H1 (cell line): ENCODE results near the gene SEMA5B. TPM values are rescaled to one million over a fixed set of nuclear protein-coding genes. Genes with fewer than 3 reads are reported as not detected.
A peak's percentile ranks its signal among the peaks of the same experiment; 100 is the strongest.

Experiments
- CTCF ChIA-PET: fragments of 300-600 bp; sonication (Branson Sonifier 250); formaldehyde crosslinking; loops from one replicate; lab custom pipeline; 2021; ENCODE audit not compliant: partially characterized antibody; lab: Charles Lee
- POLR2A ChIA-PET: fragments of 300-600 bp; sonication (Branson Sonifier 250); formaldehyde crosslinking; loops from one replicate; lab custom pipeline; 2021; ENCODE audit warnings: inconsistent platforms; ENCODE audit not compliant: partially characterized antibody; lab: Charles Lee
- DNase-seq, 2 experiments: peaks; one replicate each; pipeline versions ENCODE4 v3.0.0 to v3.0.0-alpha.2; 2010 to 2022; ENCODE audit warnings: low spot score in 2 of 2, low read depth in 1 of 2, mixed read lengths in 1 of 2
- FAIRE-seq: peaks from 2 replicates; lab custom pipeline; 2011; peaks lifted over from hg19 to GRCh38; lab: Jason Lieb, UNC
- H2AFZ ChIP-seq: 2 replicates; pipeline ENCODE4 v1.8.1; 2012; ENCODE audit warnings: low read length, inconsistent platforms
- H2AK5ac ChIP-seq: 2 replicates; pipeline ENCODE4 v1.6.1; 2013; ENCODE audit warnings: low read depth, low read length
- H2BK120ac ChIP-seq: replicated peaks from 2 replicates; pipeline ENCODE3; 2013; ENCODE audit warnings: low read depth, low read length, inconsistent platforms
- H2BK12ac ChIP-seq: 2 replicates; pipeline ENCODE4 v1.6.1; 2013; ENCODE audit warnings: low read depth, low read length
- H2BK15ac ChIP-seq: 2 replicates; pipeline ENCODE4 v1.6.1; 2013; ENCODE audit warnings: low read length
- H2BK20ac ChIP-seq: 2 replicates; pipeline ENCODE4 v1.6.1; 2013; ENCODE audit warnings: low read length
- H2BK5ac ChIP-seq: 2 replicates; pipeline ENCODE4 v1.6.1; 2013; ENCODE audit warnings: low read depth, low read length
- H3K14ac ChIP-seq: 2 replicates; pipeline ENCODE4 v1.6.1; 2013; ENCODE audit warnings: inconsistent platforms; ENCODE audit not compliant: insufficient read length
- H3K18ac ChIP-seq: 2 replicates; pipeline ENCODE4 v1.6.1; 2013; ENCODE audit warnings: low read length; ENCODE audit errors: extremely low read depth
- H3K23ac ChIP-seq: 2 replicates; pipeline ENCODE4 v1.6.1; 2013; ENCODE audit warnings: inconsistent platforms; ENCODE audit not compliant: insufficient read length
- H3K23me2 ChIP-seq: 2 replicates; pipeline ENCODE4 v1.6.1; 2013; ENCODE audit warnings: low read depth, low read length
- H3K27ac ChIP-seq: 2 replicates; pipeline ENCODE4 v1.6.1; 2011; ENCODE audit warnings: low read depth, low read length, inconsistent platforms
- H3K27me3 ChIP-seq, 4 experiments: replicated peaks in 1 of 4; 1 replicate in 1 of 4; 2 replicates in 3 of 4; pipeline versions ENCODE4 v1.6.1 to v1.8.1; 2011 to 2013; ENCODE audit warnings: low read length in 3 of 4, mild to moderate bottlenecking in 3 of 4, inconsistent platforms in 2 of 4, mixed read lengths in 2 of 4, moderate library complexity in 1 of 4; ENCODE audit not compliant: control insufficient read depth in 3 of 4, insufficient read depth in 3 of 4; ENCODE audit errors: extremely low read depth in 1 of 4
- H3K36me3 ChIP-seq, 4 experiments: 2 replicates each; pipeline versions ENCODE4 v1.6.1 to v1.8.1; 2011 to 2013; ENCODE audit warnings: mild to moderate bottlenecking in 4 of 4, low read length in 3 of 4, moderate library complexity in 2 of 4, control low read depth in 1 of 4, inconsistent platforms in 1 of 4; ENCODE audit not compliant: insufficient read depth in 4 of 4, control insufficient read depth in 2 of 4
- H3K4ac ChIP-seq: replicated peaks from 2 replicates; pipeline ENCODE3; 2013; ENCODE audit warnings: low read length, low read depth, mixed read lengths, inconsistent platforms; ENCODE audit not compliant: insufficient read length
- H3K4me1 ChIP-seq, 4 experiments: replicated peaks in 1 of 4; 1 replicate in 1 of 4; 2 replicates in 3 of 4; pipeline versions ENCODE4 v1.6.1 to v1.8.1; 2011 to 2013; ENCODE audit warnings: low read length in 3 of 4, inconsistent platforms in 2 of 4, mixed read lengths in 1 of 4; ENCODE audit not compliant: insufficient read depth in 4 of 4, control insufficient read depth in 3 of 4
- H3K4me2 ChIP-seq, 2 experiments: 2 replicates each; pipeline versions ENCODE4 v1.6.1 to v1.8.1; 2011 to 2013; ENCODE audit warnings: low read depth in 2 of 2, low read length in 2 of 2, control low read depth in 1 of 2, inconsistent platforms in 1 of 2, mild to moderate bottlenecking in 1 of 2; ENCODE audit not compliant: insufficient read depth in 1 of 2
- H3K4me3 ChIP-seq, 4 experiments: fragments of 200-600, 300-600 bp in 1 of 4; sonication (generic), shearing (Covaris generic), sonication (Bioruptor Twin) in 1 of 4; 2 replicates each; pipeline versions ENCODE4 v1.5.1 to v1.8.1; 2011 to 2016; ENCODE audit warnings: low read length in 4 of 4, low read depth in 3 of 4, control low read depth in 2 of 4, inconsistent platforms in 2 of 4, mild to moderate bottlenecking in 2 of 4, mixed read lengths in 1 of 4, moderate library complexity in 1 of 4; ENCODE audit not compliant: insufficient read depth in 2 of 4; ENCODE audit errors: extremely low read depth in 1 of 4
- H3K56ac ChIP-seq: replicated peaks from 2 replicates; pipeline ENCODE3; 2013; ENCODE audit warnings: low read depth, mild to moderate bottlenecking, mixed read lengths, low read length, inconsistent platforms; ENCODE audit not compliant: insufficient read length
- H3K79me1 ChIP-seq: 2 replicates; pipeline ENCODE4 v1.6.1; 2013; ENCODE audit warnings: low read depth, low read length, control low read depth
- H3K79me2 ChIP-seq, 2 experiments: 2 replicates each; pipeline versions ENCODE4 v1.6.1 to v1.8.1; 2012 to 2013; ENCODE audit warnings: low read length in 2 of 2, mild to moderate bottlenecking in 2 of 2, inconsistent platforms in 1 of 2; ENCODE audit not compliant: insufficient read depth in 2 of 2, control insufficient read depth in 1 of 2
- H3K9ac ChIP-seq, 4 experiments: replicated peaks in 1 of 4; 1 replicate in 1 of 4; 2 replicates in 3 of 4; pipeline versions ENCODE4 v1.6.1 to v1.8.1; 2011 to 2013; ENCODE audit warnings: low read depth in 3 of 4, low read length in 3 of 4, control low read depth in 2 of 4, mild to moderate bottlenecking in 2 of 4, moderate library complexity in 2 of 4, inconsistent platforms in 1 of 4; ENCODE audit errors: extremely low read depth in 1 of 4
- H3K9me3 ChIP-seq, 2 experiments: 2 replicates each; pipeline versions ENCODE4 v1.6.1 to v1.8.1; 2012 to 2013; ENCODE audit warnings: mild to moderate bottlenecking in 2 of 2, moderate library complexity in 2 of 2, control low read depth in 1 of 2, inconsistent platforms in 1 of 2, low read depth in 1 of 2, low read length in 1 of 2, mixed read lengths in 1 of 2; ENCODE audit not compliant: insufficient read depth in 2 of 2
- H4K20me1 ChIP-seq, 2 experiments: replicated peaks in 1 of 2; 2 replicates each; pipeline versions ENCODE3 to v1.8.1; 2011 to 2013; ENCODE audit warnings: inconsistent platforms in 2 of 2, low read length in 2 of 2, mild to moderate bottlenecking in 1 of 2; ENCODE audit not compliant: insufficient read depth in 2 of 2, control insufficient read depth in 1 of 2
- H4K5ac ChIP-seq: 2 replicates; pipeline ENCODE4 v1.6.1; 2013; ENCODE audit warnings: low read length, low read depth, mixed read lengths, inconsistent platforms; ENCODE audit not compliant: insufficient read length
- H4K8ac ChIP-seq: 2 replicates; pipeline ENCODE4 v1.8.0; 2013; ENCODE audit warnings: mild to moderate bottlenecking, moderate library complexity, low read length, inconsistent platforms; ENCODE audit not compliant: insufficient read depth; ENCODE audit errors: extremely low read depth
- H4K91ac ChIP-seq: replicated peaks from 2 replicates; pipeline ENCODE3; 2013; ENCODE audit warnings: low read length, mixed read lengths, inconsistent platforms; ENCODE audit not compliant: insufficient read length
- POLR2AphosphoS5 ChIP-seq: IDR thresholded peaks from 2 replicates; pipeline ENCODE4 v1.6.1; 2011; ENCODE audit warnings: low read depth, low read length
- WGBS, 2 experiments: shearing (Covaris generic) in 1 of 2; methylation state at CpG; one replicate each; pipeline versions ENCODE4 v1.1.6 to v1.1.7; 2013 to 2015; ENCODE audit warnings: low lambda C conversion rate in 2 of 2, mixed read lengths in 2 of 2, inconsistent platforms in 1 of 2, low coverage in 1 of 2, missing lambda C conversion rate in 1 of 2; ENCODE audit not compliant: insufficient replicate concordance in 2 of 2, insufficient coverage in 1 of 2, insufficient read length in 1 of 2; ENCODE audit errors: extremely low coverage in 1 of 2, missing lambda C conversion rate in 1 of 2; 5-methylcytosine and 5-hydroxymethylcytosine counted together
- polyA plus RNA-seq, 7 experiments: library from polyadenylated mRNA; depleted of rRNA in 3 of 7; stranded (reverse) in 5 of 7; unstranded in 2 of 7; fragments of >200 nt in 5 of 7; fragments of 200-250 nt in 2 of 7; gene quantifications; 1 replicate in 5 of 7; 2 replicates in 1 of 7; 4 replicates in 1 of 7; pipeline versions ENCODE4 v1.2.1 to v1.2.3, GENCODE V29; 2011 to 2013; ENCODE audit warnings: missing spikeins in 2 of 7, mixed read lengths in 2 of 7
- total RNA-seq: library from RNA; stranded (reverse); fragmentation: NEBNext Ultra II Directional; extraction: Animal tissue kit (Norgen Biotek cat#: 25700); gene quantifications from 2 replicates; pipeline ENCODE4 v1.2.1, GENCODE V29; 2021

The SEMA5B gene
- total and polyA plus RNA-seq, 2 of the 8 experiments (the other 6 are each of a cell fraction or from before 2014, with no cell fraction given), result 13.1 to 22.4 TPM

GRCh38 chr3:123044981-123045763 lies 17.6 kb upstream of the SEMA5B start:
- Histone ChIP-seq H4K8ac (no peak overlapping the region), H2AK5ac (no peak overlapping the region), H3K4ac (no peak overlapping the region), H3K4me2 (no peak overlapping the region; a peak in 1 of 4 replicates), H3K56ac (no peak overlapping the region), H3K36me3 (no peaks in the 10 kb centered on the region; a peak in 1 of 8 replicates), H3K18ac (no peak overlapping the region), H4K5ac (no peak overlapping the region), H4K91ac (no peak overlapping the region), H2BK120ac (no peak overlapping the region), H3K23me2 (no peaks in the 10 kb centered on the region), H2BK12ac (no peak overlapping the region), H3K27me3 (no peaks in the 10 kb centered on the region), H3K4me1 (peaks cover 0 to 4% (median 1%) of the 10 kb centered on the region in 4 experiments; a peak in 2 of 7 replicates), H2BK5ac (no peak overlapping the region), H2AFZ (0 out of 2 replicates have a peak overlapping the region, but pooled peaks have one; percentile 82), H3K9ac (no peak overlapping the region), H2BK15ac (no peak overlapping the region), H3K79me2 (no peaks in the 10 kb centered on the region), H2BK20ac (no peak overlapping the region), H3K9me3 (no peaks in the 10 kb centered on the region), H3K14ac (no peak overlapping the region), H4K20me1 (no peaks in the 10 kb centered on the region), H3K79me1 (no peaks in the 10 kb centered on the region), H3K23ac (no peak overlapping the region), H3K4me3 (no peak overlapping the region), H3K27ac (no peak overlapping the region)
- ChIA-PET POLR2A (interaction anchor here (0.6 to 0.7 kb wide), 2 partner anchors 18 to 71 kb away, joined by 3 read pairs; no protein-coding TSS in a partner anchor), CTCF (interaction anchor here (0.8 to 3.8 kb wide), 14 partner anchors 14 to 239 kb away, joined by 3 to 17 read pairs (median 4); partner anchors contain the start of gene SEMA5B)
- FAIRE-seq, result no peak
- 78% methylated on average over 5 of the region's 5 CpGs; no CpG with 5 or more reads in 1 of the 2 experiments for WGBS, 2 experiments
- no peak for DNase-seq
- no peak for TF ChIP-seq POLR2AphosphoS5
